Motor neuron (in vitro differentiated cells): ENCODE measurements around the gene CFAP43. TPM values are rescaled to one million over a fixed set of nuclear protein-coding genes. Genes with fewer than 3 reads are reported as not detected.

Source experiments
- ATAC-seq, 8 experiments: fragments of 200-7000 bp; cut with Tn5 transposase; replicated peaks in 6 of 8; 2 replicates each; pipeline ENCODE4 v1.8.0; 2021; ENCODE audit warnings: mild to moderate bottlenecking in 8 of 8, moderate library complexity in 8 of 8
- H3K27ac ChIP-seq, 2 donors: fragments of 250-450 bp; sonication (Bioruptor Pico); 2 replicates each; pipeline ENCODE4 v1.9.0; 2021; ENCODE audit warnings: antibody characterized with exemption in 2 of 2, mild to moderate bottlenecking in 2 of 2, moderate library complexity in 1 of 2
- H3K4me1 ChIP-seq, 2 donors: fragments of 250-450 bp; sonication (Bioruptor Pico); replicated peaks in 1 of 2; 2 replicates each; pipeline ENCODE4 v1.6.1; 2021; ENCODE audit warnings: antibody characterized with exemption in 2 of 2, mild to moderate bottlenecking in 2 of 2, moderate library complexity in 1 of 2
- H3K4me3 ChIP-seq, 5 donors: fragments of 250-450 bp; sonication (Bioruptor Pico); 2 replicates each; pipeline ENCODE4 v1.9.0; 2021; ENCODE audit warnings: antibody characterized with exemption in 5 of 5, mild to moderate bottlenecking in 5 of 5, moderate library complexity in 4 of 5
- WGBS, 10 experiments: fragments of 450-650 bp; shearing (Covaris generic); methylation state at CpG; one replicate each; pipeline ENCODE4 v1.0.0; 2022; 5-methylcytosine and 5-hydroxymethylcytosine counted together
- in situ Hi-C, 9 experiments: fragments of 400-800 bp; cut with MboI; loops; one replicate each; pipeline ENCODE4 v1.15.0; 2021; ENCODE audit warnings: low sequenced_read_pairs in 9 of 9, low pct_unique_long_range_greater_than_20kb in 2 of 9; ENCODE audit not compliant: unreplicated experiment in 9 of 9
- total RNA-seq, 8 experiments: library from RNA; unstranded; fragments of 300-600 nt; gene quantifications; 2 replicates each; pipeline versions ENCODE4 v1.2.3 to v1.2.4, GENCODE V29; 2022

Gene CFAP43
- total RNA-seq, 8 experiments from 2014 or later = 0.94 to 38.7 (median 2.0) TPM

- Histone ChIP-seq H3K27ac (no peak overlapping the region), H3K4me3 (no peak overlapping the region), H3K4me1 (no peaks in the 10 kb centered on the region)
- in situ Hi-C loops = no loop called here
- ATAC-seq = no peak
- WGBS, 10 experiments = 0 to 43% (median 10%) methylated on average over 1 of the region's 1 CpG; no CpG with 5 or more reads in 3 of the 10 experiments
Observed at GRCh38 chr10:104142081-104142480, 90.1 kb downstream of the CFAP43 start.

GRCh38 chr10:104139221-104139620, 92.9 kb downstream of the CFAP43 start:
- Histone ChIP-seq H3K4me1 (no peaks in the 10 kb centered on the region), H3K4me3 (no peak overlapping the region), H3K27ac (no peak overlapping the region)
- whole genome bisulfite sequencing, 10 experiments = 52 to 100% (median 78%) methylated on average over 2 to 5 of the region's 5 CpGs
- ATAC-seq = no peak
- in situ Hi-C loops = no loop called here

- Histone ChIP-seq H3K27ac (no peak overlapping the region), H3K4me3 (no peak overlapping the region), H3K4me1 (no peaks in the 10 kb centered on the region)
- 87 to 100% (median 99%) methylated on average over 1 to 4 of the region's 6 CpGs; no CpG with 5 or more reads in 2 of the 10 experiments for WGBS, 10 experiments
- no peak for ATAC-seq
- in situ Hi-C loops = no loop called here
Observed at GRCh38 chr10:104138131-104138530, 94.0 kb downstream of the CFAP43 start.

GRCh38 chr10:104130041-104130440, 102.1 kb downstream of the CFAP43 start:
- ATAC-seq = no peak
- no peak overlapping the region for H3K27ac ChIP-seq

GRCh38 chr10:104128214-104128613, 104.0 kb downstream of the CFAP43 start:
- WGBS, 10 experiments = 43 to 100% (median 94%) methylated on average over 1 of the region's 2 CpGs; no CpG with 5 or more reads in 2 of the 10 experiments
- H3K27ac ChIP-seq = no peak overlapping the region
- H3K4me3 ChIP-seq = no peak overlapping the region
- ATAC-seq = no peak
- peaks cover under 1% of the 10 kb centered on the region in 2 donors for H3K4me1 ChIP-seq
- in situ Hi-C loops = loop anchor here in 1 of 9 experiments (10.0 kb wide), 1 partner anchor 73 kb away; no protein-coding TSS in a partner anchor

More at GRCh38 chr10:104130041-104130440, 102.1 kb downstream of the CFAP43 start:
- 22 to 100% (median 71%) methylated on average over 1 to 3 of the region's 3 CpGs for WGBS, 10 experiments
- in situ Hi-C loops = no loop called here
- Histone ChIP-seq H3K4me3 (no peak overlapping the region), H3K4me1 (no peaks in the 10 kb centered on the region)

- peak in 3 of 8 experiments; percentile 18 to 62 (median 39) for ATAC-seq
- Histone ChIP-seq H3K4me1 (peaks cover 4 to 8% of the 10 kb centered on the region in 2 donors), H3K27ac (no peak overlapping the region), H3K4me3 (no peak overlapping the region)
- in situ Hi-C loops = loop anchor here in 1 of 9 experiments (10.0 kb wide), 1 partner anchor 73 kb away; no protein-coding TSS in a partner anchor
- 40 to 100% (median 86%) methylated on average over 1 to 2 of the region's 2 CpGs; no CpG with 5 or more reads in 7 of the 10 experiments for WGBS, 10 experiments
Observed at GRCh38 chr10:104127411-104127810, 104.8 kb downstream of the CFAP43 start.

GRCh38 chr10:104123397-104123796, 108.8 kb downstream of the CFAP43 start:
- ATAC-seq = no peak
- in situ Hi-C loops = loop anchor here in 1 of 9 experiments (10.0 kb wide), 1 partner anchor 69 kb away; no protein-coding TSS in a partner anchor
- 11 to 100% (median 57%) methylated on average over 1 of the region's 1 CpG; no CpG with 5 or more reads in 1 of the 10 experiments for WGBS, 10 experiments
- Histone ChIP-seq H3K4me3 (no peak overlapping the region), H3K4me1 (peaks cover 8 to 16% of the 10 kb centered on the region in 2 donors), H3K27ac (no peak overlapping the region)

GRCh38 chr10:104122225-104123107, 109.7 kb downstream of the CFAP43 start:
- ATAC-seq = peak in 4 of 8 experiments; percentile 0 to 3 (median 3)
- peak overlapping the region; percentile 42 to 72 (median 67) for H3K4me3 ChIP-seq
- WGBS, 10 experiments = 8 to 75% (median 31%) methylated on average over 4 to 12 of the region's 23 CpGs
- H3K4me1 ChIP-seq = peaks cover 8 to 16% of the 10 kb centered on the region in 2 donors
- peak overlapping the region in 1 of 2 donors; percentile 43 for H3K27ac ChIP-seq
- in situ Hi-C loops = loop anchor here in 1 of 9 experiments (10.0 kb wide), 1 partner anchor 68 kb away; no protein-coding TSS in a partner anchor

GRCh38 chr10:104121485-104122224, 110.5 kb downstream of the CFAP43 start, which contains the start of gene SFR1:
Gene SFR1 (plus strand): TSS chr10:104122171. CDS start chr10:104122184, 13 bp downstream.
- peaks cover 8 to 16% of the 10 kb centered on the region in 2 donors for H3K4me1 ChIP-seq
- peak within 1 kb of the TSS; percentile 78 to 85 for H3K27ac ChIP-seq
- WGBS, 10 experiments = 0% methylated on average over 1 to 4 of the region's 67 CpGs; no CpG with 5 or more reads in 7 of the 10 experiments
- in situ Hi-C loops = loop anchor here in 1 of 9 experiments (10.0 kb wide), 1 partner anchor 67 kb away; no protein-coding TSS in a partner anchor
- peak within 1 kb of the TSS; percentile 42 to 72 (median 67) for H3K4me3 ChIP-seq
- peak; percentile 61 to 96 (median 94) for ATAC-seq

- in situ Hi-C loops = loop anchor here in 1 of 9 experiments (10.0 kb wide), 1 partner anchor 66 kb away; no protein-coding TSS in a partner anchor
- peak overlapping the region; percentile 42 to 72 (median 57) for H3K4me3 ChIP-seq
Observed at GRCh38 chr10:104120903-104121484, 111.2 kb downstream of the CFAP43 start.

GRCh38 chr10:104120512-104120902, 111.7 kb downstream of the CFAP43 start:
- ATAC-seq = no peak
- peaks cover 8 to 16% of the 10 kb centered on the region in 2 donors for H3K4me1 ChIP-seq
- H3K4me3 ChIP-seq = peak overlapping the region; percentile 42 to 72 (median 57)
- 0 to 90% (median 47%) methylated on average over 2 of the region's 2 CpGs; no CpG with 5 or more reads in 6 of the 10 experiments for WGBS, 10 experiments
- in situ Hi-C loops = loop anchor here in 1 of 9 experiments (10.0 kb wide), 1 partner anchor 66 kb away; no protein-coding TSS in a partner anchor
- peak overlapping the region in 1 of 2 donors; percentile 85 for H3K27ac ChIP-seq

More at GRCh38 chr10:104120903-104121484, 111.2 kb downstream of the CFAP43 start:
- H3K27ac ChIP-seq = peak overlapping the region; percentile 78 to 85
- 0 to 4% (median 0%) methylated on average over 1 to 16 of the region's 28 CpGs; no CpG with 5 or more reads in 1 of the 10 experiments for WGBS, 10 experiments
- H3K4me1 ChIP-seq = peaks cover 8 to 16% of the 10 kb centered on the region in 2 donors
- peak in 5 of 8 experiments; percentile 0 to 43 (median 35) for ATAC-seq

GRCh38 chr10:104119996-104120395, 112.2 kb downstream of the CFAP43 start:
- 0 to 100% (median 83%) methylated on average over 1 to 3 of the region's 3 CpGs; no CpG with 5 or more reads in 1 of the 10 experiments for WGBS, 10 experiments
- in situ Hi-C loops = loop anchor here in 1 of 9 experiments (10.0 kb wide), 1 partner anchor 65 kb away; no protein-coding TSS in a partner anchor
- ATAC-seq = peak in 3 of 8 experiments; percentile 13 to 31 (median 18)
- Histone ChIP-seq H3K27ac (no peak overlapping the region), H3K4me1 (peaks cover 8 to 16% of the 10 kb centered on the region in 2 donors), H3K4me3 (no peak overlapping the region)
